ENCODE measurements around the gene PTPRG.
"Not testable (repeated sequence)": the region's sequence is repeated elsewhere in the genome, so short reads cannot be mapped to it uniquely, and the experiment has no call there.

The PTPRG gene

GRCh38 chr3:61740494-61740893 is 179.1 kb downstream of the PTPRG start:
- DNase-seq (ENCODE audit: low read depth in 1 of 2, low spot score in 1 of 2), result no peak
- in situ Hi-C loops (cut with HindIII; ENCODE audit: low pct_unique_long_range_greater_than_20kb, low sequenced_read_pairs), result no loop called here
- TF ChIP-seq JUND (IDR thresholded peaks at IDR 0.05; ENCODE audit: low read depth), result no peak

- no peak for TF ChIP-seq JUND (IDR thresholded peaks at IDR 0.05; ENCODE audit: low read depth)
- in situ Hi-C loops (cut with HindIII; ENCODE audit: low pct_unique_long_range_greater_than_20kb, low sequenced_read_pairs), result no loop called here
- no peak for DNase-seq (ENCODE audit: low read depth in 1 of 2, low spot score in 1 of 2)
These were observed 180.2 kb downstream of the PTPRG start for GRCh38 chr3:61741551-61741950.

GRCh38 chr3:61742006-61742405 is 180.6 kb downstream of the PTPRG start:
- in situ Hi-C loops (cut with HindIII; ENCODE audit: low pct_unique_long_range_greater_than_20kb, low sequenced_read_pairs), result no loop called here
- no peak for TF ChIP-seq JUND (IDR thresholded peaks at IDR 0.05; ENCODE audit: low read depth)
- DNase-seq (ENCODE audit: low read depth in 1 of 2, low spot score in 1 of 2), result no peak

GRCh38 chr3:61743067-61743466 is 181.7 kb downstream of the PTPRG start:
- in situ Hi-C loops (cut with HindIII; ENCODE audit: low pct_unique_long_range_greater_than_20kb, low sequenced_read_pairs), result no loop called here
- peak in 1 of 2 experiments; percentile 2 for DNase-seq (ENCODE audit: low read depth in 1 of 2, low spot score in 1 of 2)
- no peak for TF ChIP-seq JUND (IDR thresholded peaks at IDR 0.05; ENCODE audit: low read depth)

- no peak for DNase-seq (ENCODE audit: low read depth in 1 of 2, low spot score in 1 of 2)
- in situ Hi-C loops (cut with HindIII; ENCODE audit: low pct_unique_long_range_greater_than_20kb, low sequenced_read_pairs), result no loop called here
- no peak for TF ChIP-seq JUND (IDR thresholded peaks at IDR 0.05; ENCODE audit: low read depth)
These were observed 182.4 kb downstream of the PTPRG start for GRCh38 chr3:61743686-61744242.

GRCh38 chr3:61748288-61748687 is 186.9 kb downstream of the PTPRG start:
- DNase-seq (ENCODE audit: low read depth in 1 of 2, low spot score in 1 of 2), result no peak
- no peak for TF ChIP-seq JUND (IDR thresholded peaks at IDR 0.05; ENCODE audit: low read depth)
- in situ Hi-C loops (cut with HindIII; ENCODE audit: low pct_unique_long_range_greater_than_20kb, low sequenced_read_pairs), result no loop called here

- no peak for DNase-seq (ENCODE audit: low read depth in 1 of 2, low spot score in 1 of 2)
- in situ Hi-C loops (cut with HindIII; ENCODE audit: low pct_unique_long_range_greater_than_20kb, low sequenced_read_pairs), result no loop called here
- TF ChIP-seq JUND (IDR thresholded peaks at IDR 0.05; ENCODE audit: low read depth), result no peak
These were observed 189.4 kb downstream of the PTPRG start for GRCh38 chr3:61750766-61751165.

- no peak for DNase-seq (ENCODE audit: low read depth in 1 of 2, low spot score in 1 of 2)
- TF ChIP-seq JUND (IDR thresholded peaks at IDR 0.05; ENCODE audit: low read depth), result no peak
- in situ Hi-C loops (cut with HindIII; ENCODE audit: low pct_unique_long_range_greater_than_20kb, low sequenced_read_pairs), result no loop called here
These were observed 197.5 kb downstream of the PTPRG start for GRCh38 chr3:61758839-61759238.

- in situ Hi-C loops (cut with HindIII; ENCODE audit: low pct_unique_long_range_greater_than_20kb, low sequenced_read_pairs); DNase-seq (ENCODE audit: low read depth in 1 of 2, low spot score in 1 of 2): not testable (repeated sequence)
These were observed 199.4 kb downstream of the PTPRG start for GRCh38 chr3:61760783-61761182.

GRCh38 chr3:61761694-61762430 is 200.5 kb downstream of the PTPRG start:
- in situ Hi-C loops (cut with HindIII; ENCODE audit: low pct_unique_long_range_greater_than_20kb, low sequenced_read_pairs), result no loop called here
- DNase-seq (ENCODE audit: low read depth in 1 of 2, low spot score in 1 of 2), result no peak
- no peak for TF ChIP-seq JUND (IDR thresholded peaks at IDR 0.05; ENCODE audit: low read depth)

GRCh38 chr3:61765157-61765876 is 203.9 kb downstream of the PTPRG start:
- DNase-seq (ENCODE audit: low read depth in 1 of 2, low spot score in 1 of 2), result no peak
- no peak for TF ChIP-seq JUND (IDR thresholded peaks at IDR 0.05; ENCODE audit: low read depth)
- in situ Hi-C loops (cut with HindIII; ENCODE audit: low pct_unique_long_range_greater_than_20kb, low sequenced_read_pairs), result no loop called here

GRCh38 chr3:61768284-61769037 is 207.1 kb downstream of the PTPRG start:
- no peak for DNase-seq (ENCODE audit: low read depth in 1 of 2, low spot score in 1 of 2)
- no peak for TF ChIP-seq JUND (IDR thresholded peaks at IDR 0.05; ENCODE audit: low read depth)
- in situ Hi-C loops (cut with HindIII; ENCODE audit: low pct_unique_long_range_greater_than_20kb, low sequenced_read_pairs), result no loop called here

Measured in T47D (cell line).